Subcutaneous adipose tissue (tissue), 4 donors: ENCODE data around the gene SMARCB1. TPM values are rescaled to one million over a fixed set of nuclear protein-coding genes. Genes with fewer than 3 reads are reported as not detected.

Experiments
- total RNA-seq, 4 donors: library from RNA; depleted of rRNA; stranded (reverse); fragments of >200 nt; gene quantifications; one replicate each; pipeline ENCODE4 v1.1.0, GENCODE V29; 2016
- TF ChIP-seq, protein P1 (sequence below): fragments of 450-650 bp; IDR thresholded peaks from one replicate; pipeline ENCODE4 v1.5.1; 2016; ENCODE audit warnings: low read depth, mild to moderate bottlenecking, control low read depth, antibody characterized with exemption, moderate library complexity

The SMARCB1 gene
- total RNA-seq, 4 donors from 2014 or later, result 26.3 to 84.2 (median 37.5) TPM

DNA sequence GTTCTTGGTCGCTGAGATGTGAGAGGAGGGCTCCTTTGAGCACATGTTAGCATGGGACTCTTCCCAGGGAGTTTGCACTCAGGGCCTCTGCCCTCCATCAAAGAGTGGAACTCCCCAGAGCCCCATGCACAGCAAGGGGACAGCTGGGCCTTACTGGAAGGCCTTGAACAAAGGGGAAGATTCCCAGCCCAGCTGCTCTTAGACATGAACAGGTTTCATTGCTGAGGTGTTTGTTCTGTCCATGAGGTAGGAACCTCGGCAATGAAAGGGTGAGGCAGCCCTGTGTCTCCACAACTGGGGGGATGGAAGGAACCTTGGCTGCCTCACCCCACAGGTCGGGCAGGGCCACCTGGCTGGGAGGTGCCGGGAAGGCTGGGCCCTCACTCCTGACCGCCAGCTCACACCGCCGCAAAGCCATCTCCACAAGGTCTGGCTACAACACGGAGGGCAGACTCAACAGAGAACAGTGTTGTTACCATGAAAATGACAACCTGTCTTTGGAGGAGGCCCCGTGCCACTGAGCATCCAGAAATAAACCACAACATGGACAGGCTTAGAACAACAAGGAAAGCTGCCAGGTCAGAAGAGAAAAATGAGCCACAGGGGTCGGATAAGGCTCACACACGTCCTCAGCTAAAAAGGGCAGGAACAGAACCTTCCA, 48.8 kb downstream of the SMARCB1 start:
- TF ChIP-seq, protein P1, sequence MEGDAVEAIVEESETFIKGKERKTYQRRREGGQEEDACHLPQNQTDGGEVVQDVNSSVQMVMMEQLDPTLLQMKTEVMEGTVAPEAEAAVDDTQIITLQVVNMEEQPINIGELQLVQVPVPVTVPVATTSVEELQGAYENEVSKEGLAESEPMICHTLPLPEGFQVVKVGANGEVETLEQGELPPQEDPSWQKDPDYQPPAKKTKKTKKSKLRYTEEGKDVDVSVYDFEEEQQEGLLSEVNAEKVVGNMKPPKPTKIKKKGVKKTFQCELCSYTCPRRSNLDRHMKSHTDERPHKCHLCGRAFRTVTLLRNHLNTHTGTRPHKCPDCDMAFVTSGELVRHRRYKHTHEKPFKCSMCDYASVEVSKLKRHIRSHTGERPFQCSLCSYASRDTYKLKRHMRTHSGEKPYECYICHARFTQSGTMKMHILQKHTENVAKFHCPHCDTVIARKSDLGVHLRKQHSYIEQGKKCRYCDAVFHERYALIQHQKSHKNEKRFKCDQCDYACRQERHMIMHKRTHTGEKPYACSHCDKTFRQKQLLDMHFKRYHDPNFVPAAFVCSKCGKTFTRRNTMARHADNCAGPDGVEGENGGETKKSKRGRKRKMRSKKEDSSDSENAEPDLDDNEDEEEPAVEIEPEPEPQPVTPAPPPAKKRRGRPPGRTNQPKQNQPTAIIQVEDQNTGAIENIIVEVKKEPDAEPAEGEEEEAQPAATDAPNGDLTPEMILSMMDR, result no peak

DNA sequence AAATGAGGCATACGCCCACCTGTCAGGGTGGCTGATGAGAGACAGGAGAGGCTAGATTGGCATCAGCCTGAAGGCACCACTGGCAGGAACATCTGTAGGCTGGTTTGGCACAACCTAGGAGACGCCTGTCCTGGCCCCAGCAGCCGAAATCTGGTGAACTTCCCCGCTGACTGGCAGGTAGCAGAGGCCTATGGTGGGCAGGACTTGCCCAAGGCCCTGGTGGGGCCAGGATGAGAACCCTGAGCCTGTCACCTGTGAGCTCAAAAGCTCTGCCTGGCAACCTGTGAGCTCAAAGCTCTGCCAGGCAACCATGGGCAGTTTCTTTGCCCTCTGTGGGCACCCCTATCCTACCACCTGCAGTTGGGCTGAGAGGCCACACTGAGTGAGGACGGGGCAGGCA, 49.5 kb downstream of the SMARCB1 start:
- TF ChIP-seq, protein P1, result no peak

DNA sequence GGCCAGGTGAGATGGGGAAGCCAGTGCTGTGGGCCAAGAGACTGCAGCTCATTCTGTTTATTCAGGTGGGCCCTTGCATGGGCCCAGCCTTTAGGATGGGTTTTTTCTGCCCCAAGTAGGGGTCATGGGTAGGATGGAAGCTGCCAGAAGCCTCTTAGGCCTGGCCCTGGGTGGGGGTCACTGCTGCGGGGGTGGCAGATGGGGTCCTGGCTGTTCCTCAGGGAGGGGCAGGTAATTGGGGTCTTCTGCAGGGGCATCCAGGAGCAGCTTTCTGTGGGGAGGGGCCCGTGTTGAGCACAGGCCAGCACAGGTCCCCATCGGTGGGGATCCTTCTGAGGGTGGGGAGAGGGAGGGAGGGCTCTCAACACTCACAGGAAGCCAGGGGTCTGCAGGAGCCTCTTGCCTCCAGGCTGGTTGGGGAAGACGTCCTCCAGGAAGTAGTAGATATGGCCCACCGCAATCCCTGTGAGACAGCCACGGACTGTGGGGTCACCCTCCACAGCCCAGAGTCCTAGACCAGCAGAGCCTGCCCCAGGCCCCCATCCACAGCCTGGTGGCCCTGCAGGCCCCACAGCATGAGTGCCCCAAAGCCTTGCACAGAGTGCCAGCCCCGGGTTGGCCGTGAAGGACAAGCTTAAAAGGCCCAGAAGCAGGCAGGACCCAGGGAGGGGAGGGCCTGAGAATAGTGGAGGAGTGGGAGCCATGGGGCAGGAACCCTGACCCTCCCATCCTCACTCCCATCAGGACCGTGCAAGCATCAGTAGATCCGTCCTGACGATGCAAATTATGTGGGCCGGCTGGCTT, 50.1 kb downstream of the SMARCB1 start:
- TF ChIP-seq, protein P1, result no peak

DNA sequence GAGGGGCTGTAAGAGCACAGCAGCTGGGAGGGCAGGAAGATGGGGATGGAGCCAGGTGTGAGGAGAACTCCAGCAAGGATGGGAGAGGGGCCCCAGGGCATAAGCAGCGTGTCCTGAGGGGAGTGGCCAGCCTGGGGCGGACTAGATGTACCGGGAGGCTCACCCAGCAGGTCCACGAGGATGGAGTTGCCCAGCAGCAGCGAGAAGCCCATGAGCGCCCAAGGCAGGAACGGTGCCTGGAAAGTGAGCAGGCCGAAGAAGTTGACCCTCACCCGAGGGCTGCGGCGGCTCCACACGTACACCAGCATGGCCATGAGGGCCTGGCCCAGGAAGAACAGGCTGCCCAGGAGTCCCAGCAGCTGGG, 50.7 kb downstream of the SMARCB1 start:
- TF ChIP-seq, protein P1, result no peak

DNA sequence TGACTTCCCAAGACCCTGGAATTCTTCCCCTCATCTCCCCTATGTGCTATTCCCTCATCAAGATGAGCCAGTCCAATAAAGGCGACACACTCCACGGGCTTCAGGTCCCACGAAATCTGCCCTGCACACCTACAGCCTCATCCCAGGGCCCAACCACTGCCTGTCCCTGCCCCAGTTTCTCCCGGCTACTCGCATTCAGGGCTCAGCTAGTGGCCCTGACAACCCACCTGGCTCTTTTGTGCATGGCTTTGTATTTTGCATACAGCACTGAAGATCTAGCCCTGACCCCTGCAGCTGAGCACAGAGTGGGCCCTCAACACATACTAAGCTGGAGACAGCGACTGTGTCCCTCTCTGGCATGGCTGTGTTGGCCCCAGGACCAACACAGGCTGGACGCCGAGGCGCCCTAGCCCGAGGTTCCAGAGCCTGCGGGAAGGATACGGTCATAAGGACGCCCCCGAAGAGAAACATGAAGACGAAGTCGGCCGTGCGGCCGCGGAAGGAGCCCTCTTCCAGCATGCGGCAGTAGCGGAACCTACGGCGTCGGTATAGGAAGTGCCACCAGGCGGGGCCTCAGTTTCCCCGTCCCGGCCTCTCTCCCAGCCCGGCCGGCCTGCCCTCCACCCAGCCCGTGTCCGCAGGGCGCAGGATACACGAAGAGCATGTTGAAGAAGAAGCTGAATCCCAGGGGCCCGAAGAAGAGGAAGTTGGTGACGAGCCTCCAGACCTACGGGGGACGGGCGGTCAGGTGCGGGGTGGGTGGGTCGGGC, 51.3 kb downstream of the SMARCB1 start:
- TF ChIP-seq, protein P1, result no peak

DNA sequence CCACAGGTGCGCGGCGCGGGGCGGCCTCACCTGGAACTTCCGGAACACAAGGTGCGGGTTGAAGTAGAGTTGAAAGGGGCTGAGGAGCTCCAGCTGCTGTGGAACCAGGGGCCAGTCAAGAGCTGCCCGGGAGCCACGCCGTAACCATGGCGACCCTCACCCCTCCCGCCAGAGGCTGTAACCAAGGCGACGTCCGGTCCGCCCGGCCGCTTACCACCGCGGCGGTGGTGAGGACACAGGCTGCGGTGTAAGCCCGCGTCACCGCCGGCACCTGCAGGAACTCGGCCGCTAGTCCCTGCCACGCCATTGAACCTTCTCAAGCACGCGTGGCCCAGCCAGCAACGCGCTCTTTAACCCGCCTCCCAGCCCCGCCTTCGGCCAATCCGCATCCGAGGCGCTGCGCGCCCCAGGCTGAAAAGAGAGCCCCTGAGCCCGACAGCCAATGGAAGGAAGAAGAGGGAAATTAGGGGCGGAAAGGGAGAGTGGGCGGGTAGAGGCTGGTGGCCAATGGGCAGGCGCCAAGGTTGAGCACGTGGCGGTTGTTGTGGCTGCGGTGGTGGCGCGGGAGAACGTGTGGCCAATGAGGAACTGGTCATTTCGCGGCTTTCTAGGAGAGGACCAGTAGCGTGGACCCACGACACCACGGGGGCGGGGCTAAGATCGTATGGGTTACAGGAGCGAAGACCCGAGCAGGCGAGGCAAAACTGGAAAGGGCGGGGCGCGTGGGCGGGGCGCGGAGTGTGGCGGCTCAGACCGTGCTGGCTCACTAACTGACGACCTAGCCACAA, 52.1 kb downstream of the SMARCB1 start, which contains the start of gene DERL3:
Gene DERL3, minus strand, starts transcription at position 326 of the 788 bp plus-strand sequence. Its CDS starts 19 bp downstream, at position 307.
- TF ChIP-seq, protein P1, result no peak
